ENCODE measurements around the gene MVB12B.

- TF ChIP-seq JUN (IDR thresholded peaks at IDR 0.05; ENCODE audit: low read depth, low read length): no peak
- peak in 1 of 3 experiments; percentile 16; a peak in 1 of 4 replicates for TF ChIP-seq CTCF (IDR thresholded peaks at IDR 0.05; ENCODE audit: control extremely low read depth in 1 of 3, insufficient read depth in 1 of 3, low read depth in 1 of 3, low read length in 3 of 3)
- no peak for TF ChIP-seq FOSL1 (IDR thresholded peaks at IDR 0.05; ENCODE audit: insufficient read depth, low read depth, low read length)
- TF ChIP-seq ASH2L (IDR thresholded peaks at IDR 0.05; ENCODE audit: low read length): no peak
- TF ChIP-seq, protein P1, sequence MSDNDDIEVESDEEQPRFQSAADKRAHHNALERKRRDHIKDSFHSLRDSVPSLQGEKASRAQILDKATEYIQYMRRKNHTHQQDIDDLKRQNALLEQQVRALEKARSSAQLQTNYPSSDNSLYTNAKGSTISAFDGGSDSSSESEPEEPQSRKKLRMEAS (IDR thresholded peaks at IDR 0.05): no peak
- TF ChIP-seq POLR2A (IDR thresholded peaks at IDR 0.05; ENCODE audit: control extremely low read depth in 1 of 2, low read depth in 2 of 2, low read length in 2 of 2): no peak
These were observed 186.8 kb downstream of the MVB12B start for GRCh38 chr9:126513159-126514036.
